ENCODE results near the gene RELN. TPM values are rescaled to one million over a fixed set of nuclear protein-coding genes. Genes with fewer than 3 reads are reported as not detected.

Gene RELN
- total and polyA plus RNA-seq, 8 donors: 0.08 to 1.4 (median 0.64) TPM

- intact Hi-C loops (cut with DNase I): no loop called here
- H3K9me3 ChIP-seq: no peaks in the 10 kb centered on the region
- no peak overlapping the region for H3K4me3 ChIP-seq
- FAIRE-seq (no peak), ATAC-seq (no peak), DNase-seq (no peak)
- no peaks in the 10 kb centered on the region for H3K27me3 ChIP-seq
- H3K27ac ChIP-seq: no peak overlapping the region
- H3K36me3 ChIP-seq: no peaks in the 10 kb centered on the region
- TF ChIP-seq CTCF (IDR thresholded peaks at IDR 0.05): no peak
- no peaks in the 10 kb centered on the region for H3K4me1 ChIP-seq
Measured at GRCh38 chr7:103995554-103995953, 6.1 kb upstream of the RELN start.

GRCh38 chr7:103993551-103993950 lies 4.1 kb upstream of the RELN start:
- Histone ChIP-seq H3K27ac (no peak overlapping the region), H3K27me3 (peaks cover 0 to under 1% (median 0%) of the 10 kb centered on the region in 4 donors), H3K4me1 (no peaks in the 10 kb centered on the region), H3K36me3 (no peaks in the 10 kb centered on the region), H3K9me3 (no peaks in the 10 kb centered on the region), H3K4me3 (no peak overlapping the region)
- intact Hi-C loops (cut with DNase I): no loop called here
- ATAC-seq (no peak), FAIRE-seq (no peak), DNase-seq (no peak)
- WGBS, 2 donors: 81 to 85% methylated on average over 1 of the region's 1 CpG
- TF ChIP-seq CTCF (IDR thresholded peaks at IDR 0.05): no peak

- 57 to 85% methylated on average over 2 of the region's 2 CpGs for WGBS, 2 donors
- H3K9me3 ChIP-seq: no peaks in the 10 kb centered on the region
- H3K4me1 ChIP-seq: no peaks in the 10 kb centered on the region
- ATAC-seq (no peak), DNase-seq (no peak), FAIRE-seq (no peak)
- H3K27ac ChIP-seq: no peak overlapping the region
- H3K4me3 ChIP-seq: no peak overlapping the region
- peaks cover 0 to 14% (median 3%) of the 10 kb centered on the region in 4 donors for H3K27me3 ChIP-seq
- intact Hi-C loops (cut with DNase I): no loop called here
- no peaks in the 10 kb centered on the region for H3K36me3 ChIP-seq
- no peak for TF ChIP-seq CTCF (IDR thresholded peaks at IDR 0.05)
Measured at GRCh38 chr7:103991406-103991805, 1.9 kb upstream of the RELN start.

GRCh38 chr7:103990991-103991390 lies 1.5 kb upstream of the RELN start:
- FAIRE-seq (no peak), DNase-seq (no peak), ATAC-seq (no peak)
- Histone ChIP-seq H3K36me3 (no peaks in the 10 kb centered on the region), H3K27ac (no peak overlapping the region), H3K4me3 (no peak overlapping the region), H3K9me3 (no peaks in the 10 kb centered on the region), H3K27me3 (peaks cover 0 to 14% (median 3%) of the 10 kb centered on the region in 4 donors), H3K4me1 (no peaks in the 10 kb centered on the region)
- intact Hi-C loops (cut with DNase I): no loop called here
- WGBS, 2 donors: 48 to 60% methylated on average over 4 of the region's 4 CpGs
- no peak for TF ChIP-seq CTCF (IDR thresholded peaks at IDR 0.05)

GRCh38 chr7:103989785-103990767 lies 618 bp upstream of the RELN start:
- whole genome bisulfite sequencing, 2 donors: 1% methylated on average over 66 to 80 of the region's 80 CpGs
- Histone ChIP-seq H3K4me3 (peak overlapping the region; percentile 18 to 50 (median 29)), H3K36me3 (no peaks in the 10 kb centered on the region), H3K27ac (no peak overlapping the region), H3K27me3 (peaks cover 0 to 14% (median 3%) of the 10 kb centered on the region in 4 donors), H3K4me1 (no peaks in the 10 kb centered on the region), H3K9me3 (no peaks in the 10 kb centered on the region)
- FAIRE-seq: no peak
- TF ChIP-seq CTCF (IDR thresholded peaks at IDR 0.05): no peak
- peak in 3 of 4 donors; percentile 59 to 70 (median 66) for ATAC-seq
- peak in 5 of 6 donors; percentile 2 to 68 (median 15) for DNase-seq
- intact Hi-C loops (cut with DNase I): no loop called here

Measured in pancreas (tissue), 10 donors.